ENCODE results near the gene HSPA1A.
A peak's percentile ranks its signal among the peaks of the same experiment; 100 is the strongest.
"Not testable (repeated sequence)": the region's sequence is repeated elsewhere in the genome, so short reads cannot be mapped to it uniquely, and the experiment has no call there.

HSPA1A gene

GRCh38 chr6:31836474-31837368 lies 21.4 kb downstream of the HSPA1A start:
- no peak for DNase-seq

DNA sequence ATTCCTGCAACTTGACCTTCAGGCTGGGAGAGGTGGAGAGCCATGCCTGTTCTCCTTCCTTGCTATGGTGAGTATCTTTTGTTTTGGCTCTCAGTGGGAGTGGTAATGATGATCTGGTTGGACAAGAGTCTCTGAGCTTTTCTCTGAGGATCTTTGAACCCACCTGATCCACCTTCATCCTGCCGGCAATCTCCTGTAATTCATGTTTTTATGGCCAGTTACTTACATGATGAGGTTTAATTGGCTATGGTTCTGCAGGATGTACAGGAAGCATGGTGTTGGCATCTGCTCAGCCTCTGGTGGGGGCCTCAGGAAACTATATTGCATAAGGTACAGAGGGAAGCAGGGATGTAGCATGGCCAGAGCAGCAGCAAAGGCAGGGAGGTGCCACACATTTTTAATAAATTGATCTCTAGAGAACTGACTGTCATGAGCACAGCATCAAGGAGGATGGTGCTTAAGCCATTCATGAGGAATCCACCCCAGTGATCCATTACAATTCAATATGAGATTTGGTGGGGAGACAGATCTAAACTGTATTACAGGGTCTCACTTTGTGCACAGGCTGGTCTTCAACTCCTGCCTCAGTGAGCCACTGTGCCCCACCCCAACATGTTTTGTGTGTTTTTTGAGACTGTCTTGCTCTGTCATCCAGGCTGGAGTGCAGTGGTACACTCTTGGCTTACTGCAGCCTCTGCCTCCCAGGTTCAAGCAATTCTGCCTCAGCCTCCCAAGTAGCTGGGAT lies 22.2 kb downstream of the HSPA1A start:
- DNase-seq = no peak

DNA sequence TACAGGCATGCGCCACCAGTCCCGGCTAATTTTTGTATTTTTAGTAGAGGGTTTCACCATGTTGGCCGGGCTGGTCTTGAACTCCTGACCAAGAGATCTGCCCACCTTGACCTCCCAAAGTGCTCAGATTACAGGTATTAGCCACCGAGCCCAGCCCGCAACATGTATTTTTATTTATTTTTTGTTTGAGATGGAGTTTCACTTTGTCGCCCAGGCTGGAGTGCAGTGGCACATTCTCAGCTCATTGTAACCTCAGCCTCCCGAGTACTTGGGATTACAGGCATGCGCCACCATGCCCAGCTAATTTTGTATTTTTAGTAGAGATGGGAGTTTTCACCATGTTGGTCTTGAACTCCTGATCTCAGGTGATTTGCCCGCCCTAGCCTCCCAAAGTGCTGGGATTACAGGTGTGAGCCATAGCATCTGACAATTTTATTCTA lies 22.8 kb downstream of the HSPA1A start:
- not testable (repeated sequence) for DNase-seq

GRCh38 chr6:31838968-31839367 lies 23.6 kb downstream of the HSPA1A start:
- no peak for DNase-seq

DNA sequence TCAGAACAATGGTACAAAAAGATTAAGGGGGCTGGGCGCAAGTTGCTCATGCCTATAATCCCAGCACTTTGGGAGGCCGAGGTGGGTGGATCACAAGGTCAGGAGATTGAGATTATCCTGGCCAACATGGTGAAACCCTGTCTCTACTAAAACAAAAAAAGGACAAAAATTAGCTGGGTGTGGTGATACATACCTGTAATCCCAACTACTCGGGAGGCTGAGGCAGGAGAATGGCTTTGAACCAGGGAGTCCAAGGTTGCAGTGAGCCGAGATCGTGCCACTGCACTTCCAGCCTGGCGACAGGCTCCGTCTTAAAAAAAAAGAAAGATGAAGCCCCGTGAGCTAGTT lies 24.4 kb downstream of the HSPA1A start:
- DNase-seq = not testable (repeated sequence)

DNA sequence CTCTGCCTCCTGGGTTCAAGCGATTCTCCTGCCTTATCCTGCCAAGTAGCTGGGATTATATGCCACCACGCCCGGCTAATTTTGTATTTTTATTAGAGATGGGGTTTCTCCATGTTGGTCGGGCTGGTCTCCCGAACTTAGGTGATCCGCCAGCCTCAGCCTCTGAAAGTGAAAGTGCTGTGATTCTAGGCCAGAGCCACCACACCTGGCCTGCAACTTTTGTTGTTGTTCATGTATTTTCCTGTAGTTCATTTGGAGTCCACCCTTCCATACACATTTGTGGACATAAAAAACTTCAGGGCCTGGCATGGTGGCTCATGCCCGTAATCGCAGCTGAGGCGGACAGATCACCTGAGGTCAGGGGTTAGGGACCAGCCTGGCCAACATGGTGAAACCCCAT lies 26.7 kb downstream of the HSPA1A start:
- no peak for DNase-seq

- DNase-seq = no peak
Measured at GRCh38 chr6:31844507-31844906, 29.2 kb downstream of the HSPA1A start.

- DNase-seq = no peak
Measured at GRCh38 chr6:31847276-31847978, 32.1 kb downstream of the HSPA1A start.

DNA sequence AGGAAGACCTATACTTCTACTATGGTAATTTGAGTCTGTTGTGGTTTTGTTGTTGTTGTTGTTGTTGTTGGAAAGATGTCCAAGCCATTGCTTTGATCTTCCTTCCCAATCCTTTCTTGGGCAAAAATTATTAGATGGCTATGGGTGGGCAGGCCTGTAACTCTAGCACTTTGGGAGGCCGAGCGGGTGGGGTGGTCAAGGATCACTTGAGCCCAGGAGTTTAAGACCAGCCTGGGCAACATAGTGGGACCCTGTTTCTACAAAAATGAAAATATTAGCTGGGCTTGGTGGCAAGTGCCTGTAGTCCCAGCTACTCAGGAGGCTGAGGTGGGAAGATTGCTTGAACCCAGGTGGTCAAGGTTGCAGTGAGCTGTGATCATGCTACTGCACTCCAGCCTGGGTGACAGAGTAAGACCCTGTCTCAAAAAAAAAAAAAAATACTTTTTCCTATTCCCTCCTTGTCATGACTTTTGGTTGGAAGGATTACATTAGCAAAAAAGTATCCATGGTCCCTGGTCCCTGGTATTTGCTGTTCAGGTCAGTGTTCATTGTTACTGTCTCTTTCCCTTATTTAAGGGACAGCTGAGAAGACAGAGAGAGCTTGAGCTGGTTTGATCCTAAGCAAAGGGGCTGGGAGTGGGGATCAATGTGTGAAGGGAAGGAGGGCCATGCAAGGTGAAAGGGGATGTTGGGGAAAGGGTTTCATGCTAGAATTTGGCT lies 35.6 kb downstream of the HSPA1A start:
- no peak for DNase-seq

DNA sequence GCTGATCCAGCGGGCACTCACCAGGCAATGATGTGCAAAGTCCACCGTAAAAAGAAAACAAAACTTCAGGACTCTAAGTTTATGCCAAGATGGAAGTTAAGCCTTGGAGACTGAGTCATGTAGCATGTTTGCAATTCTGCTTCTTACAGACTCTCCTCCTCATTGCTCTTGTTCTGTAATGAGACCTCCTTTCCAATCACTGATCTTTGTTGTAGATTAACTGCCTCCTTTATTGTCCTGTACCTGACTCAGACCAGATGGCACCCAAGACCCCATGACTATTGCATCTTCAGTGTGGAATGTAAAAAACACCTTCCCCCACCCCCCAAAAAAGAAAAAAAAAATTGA lies 36.1 kb downstream of the HSPA1A start:
- no peak for DNase-seq

DNA sequence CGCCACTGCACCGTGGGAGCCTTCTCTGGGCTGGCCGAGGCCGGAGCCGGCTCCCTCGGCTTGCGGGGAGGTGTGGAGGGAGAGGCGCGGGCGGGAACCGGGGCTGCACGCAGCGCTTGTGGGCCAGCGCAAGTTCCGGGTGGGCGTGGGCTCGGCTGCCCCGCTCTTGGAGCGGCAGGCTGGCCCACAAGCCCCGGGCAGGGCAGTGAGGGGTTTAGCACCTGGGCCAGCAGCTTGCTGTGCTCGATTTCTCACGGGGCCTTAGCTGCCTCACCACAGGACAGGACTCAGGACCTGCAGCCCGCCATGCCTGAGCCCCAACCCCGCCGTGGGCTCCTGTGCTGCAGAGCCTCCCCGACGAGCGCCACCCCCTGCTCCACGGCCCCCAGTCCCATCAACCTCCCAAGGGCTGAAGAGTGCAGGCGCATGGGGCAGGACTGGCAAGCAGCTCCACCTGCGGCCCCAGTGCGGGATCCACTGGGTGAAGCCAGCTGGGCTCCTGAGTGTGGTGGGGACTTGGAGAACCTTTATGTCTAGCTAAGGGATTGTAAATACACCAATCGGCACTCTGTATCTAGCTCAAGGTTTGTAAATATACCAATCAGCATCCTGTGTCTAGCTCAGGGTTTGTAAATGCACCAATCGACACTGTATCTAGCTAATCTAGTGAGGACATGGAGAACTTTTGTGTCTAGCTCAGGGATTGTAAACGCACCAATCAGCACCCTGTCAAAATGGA lies 36.8 kb downstream of the HSPA1A start:
- not testable (repeated sequence) for DNase-seq

DNA sequence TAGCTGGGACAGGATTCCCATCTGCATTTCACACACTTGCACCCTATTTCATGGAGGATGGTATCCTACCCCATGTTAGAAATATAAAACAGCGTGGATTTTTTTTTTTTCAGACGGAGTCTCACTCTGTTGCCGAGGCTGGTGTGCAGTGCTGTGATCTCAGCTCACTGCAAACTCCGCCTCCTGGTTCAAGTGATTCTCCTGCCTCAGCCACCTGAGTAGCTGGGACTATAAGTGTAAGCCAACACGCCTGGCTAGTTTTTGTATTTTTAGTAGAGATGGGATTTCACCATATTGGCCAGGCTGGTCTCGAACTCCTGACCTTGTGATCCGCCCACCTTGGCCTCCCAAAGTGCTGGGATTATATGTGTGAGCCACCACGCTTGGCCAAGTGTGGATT lies 42.4 kb downstream of the HSPA1A start:
- not testable (repeated sequence) for DNase-seq

DNA sequence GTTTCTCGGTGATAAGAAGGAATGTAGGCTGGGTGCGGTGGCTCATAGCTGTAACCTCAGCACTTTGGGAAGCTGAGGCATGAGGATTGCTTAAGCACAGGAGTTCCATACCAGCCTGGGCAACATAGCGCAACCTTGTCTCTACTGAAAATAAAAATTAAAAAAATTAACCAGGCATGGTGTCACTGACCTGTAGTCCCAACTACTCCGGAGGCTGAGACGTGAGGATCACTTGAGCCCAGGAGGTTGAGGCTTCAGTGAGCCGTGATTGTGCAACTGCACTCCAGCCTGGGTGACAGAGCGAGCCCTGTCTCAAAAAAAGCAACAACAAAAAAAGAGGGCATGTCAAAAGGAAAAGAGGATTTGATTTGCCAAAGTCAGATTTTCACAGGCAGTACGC lies 43.4 kb downstream of the HSPA1A start:
- no peak for DNase-seq

- no peak for DNase-seq
Measured at GRCh38 chr6:31859923-31860322, 44.6 kb downstream of the HSPA1A start.

DNA sequence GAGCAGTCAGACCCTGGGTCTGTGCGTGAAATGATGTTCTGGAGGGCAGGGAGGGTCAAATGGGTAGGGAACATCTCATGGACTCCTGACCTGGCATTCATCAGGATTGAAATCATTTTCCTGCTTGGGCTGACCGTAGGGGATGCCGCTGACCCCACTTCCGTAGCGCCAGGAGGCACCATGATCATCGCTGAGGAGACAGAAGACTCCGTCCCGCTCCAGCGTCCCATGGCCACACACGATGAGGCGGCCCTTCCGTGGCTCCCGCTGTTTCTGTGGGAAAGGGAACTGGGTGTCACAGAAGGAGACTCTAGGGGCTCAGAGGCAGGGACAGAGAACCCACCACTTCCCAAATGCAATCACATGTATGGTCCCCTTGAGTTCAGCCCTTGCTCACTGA lies 45.0 kb downstream of the HSPA1A start:
- DNase-seq = no peak

- DNase-seq = no peak
Measured at GRCh38 chr6:31861150-31861549, 45.8 kb downstream of the HSPA1A start.

DNA sequence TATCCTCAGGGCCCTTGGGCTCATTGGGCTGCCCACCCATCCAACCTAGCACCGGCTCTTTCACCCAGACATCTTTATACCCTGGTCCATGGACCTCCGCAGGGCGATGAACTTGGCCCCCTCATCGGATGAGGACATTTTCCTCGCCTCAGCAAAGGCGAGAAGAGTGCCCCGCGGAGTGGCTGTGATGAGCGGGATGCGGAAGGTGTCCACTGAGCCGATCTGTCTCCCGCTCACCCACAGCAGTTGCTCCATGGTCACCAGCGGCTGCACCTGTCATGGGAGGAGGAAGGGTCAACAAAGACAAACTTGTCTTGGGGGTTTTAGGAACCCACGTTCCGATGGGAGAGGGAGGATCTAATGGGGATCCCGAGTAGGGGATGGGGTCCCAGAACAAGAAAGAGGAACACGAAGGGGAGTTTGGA lies 46.6 kb downstream of the HSPA1A start:
- DNase-seq = no peak

DNA sequence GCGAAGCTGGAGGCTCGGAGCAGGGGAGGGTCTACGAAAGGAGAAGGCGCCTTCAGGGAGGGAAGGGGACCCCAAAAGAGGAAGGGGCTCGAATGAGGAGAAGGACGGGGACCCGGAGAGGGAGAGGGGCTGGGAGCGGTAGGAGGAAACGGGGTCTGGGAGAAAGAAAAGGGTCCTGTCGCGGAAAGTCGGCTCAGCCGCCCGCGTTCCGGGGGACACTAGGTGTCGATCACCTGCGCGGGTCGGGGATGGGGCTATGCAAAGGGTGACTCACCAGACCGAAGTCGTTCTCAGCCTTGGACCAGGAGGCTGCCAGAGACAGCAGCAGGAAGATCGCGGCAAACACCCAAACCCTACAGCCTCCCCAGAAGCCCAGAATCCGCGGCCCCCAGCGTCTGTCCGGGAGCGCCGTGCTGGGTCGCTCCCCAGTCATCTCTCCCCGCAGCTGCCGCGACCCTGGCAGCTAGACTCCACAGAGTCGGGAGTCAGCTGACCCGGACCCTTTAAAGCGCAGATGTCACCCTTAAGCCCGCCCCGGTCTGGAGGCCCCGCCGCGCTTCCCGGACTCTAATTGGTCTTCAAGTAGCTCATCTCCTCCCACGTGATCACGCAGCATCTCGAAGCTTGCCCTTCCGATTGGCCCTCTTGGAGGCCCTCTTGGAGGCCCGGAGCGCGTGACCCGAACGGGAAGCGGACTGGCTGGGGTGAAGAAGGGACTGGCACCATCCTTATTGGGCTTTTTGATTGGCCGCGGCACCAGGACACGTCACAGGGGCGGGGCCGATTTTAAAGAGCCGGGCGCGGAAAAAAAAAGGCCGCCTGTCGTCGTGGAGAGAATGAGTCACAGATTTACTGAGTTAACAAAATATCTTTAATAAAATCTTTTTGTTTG lies 47.2 kb downstream of the HSPA1A start, which contains the start of gene NEU1:
TSS of gene NEU1 (minus strand) at position 478 of the 892 bp plus-strand sequence. CDS start at position 433, 45 bp downstream.
- peak; percentile 97 to 100 (median 99) for DNase-seq

- DNase-seq = not testable (repeated sequence)
Measured at GRCh38 chr6:31864123-31864562, 48.8 kb downstream of the HSPA1A start.

- no peak for DNase-seq
Measured at GRCh38 chr6:31864818-31865204, 49.5 kb downstream of the HSPA1A start.
